ENCODE results near the gene FBN2. TPM values are rescaled to one million over a fixed set of nuclear protein-coding genes. Genes with fewer than 3 reads are reported as not detected.
A peak's percentile ranks its signal among the peaks of the same experiment; 100 is the strongest.

Gene FBN2
- total and polyA plus RNA-seq, 2 of the 4 experiments (the other 2 are of a cell fraction), result 26.7 to 69.0 TPM

GRCh38 chr5:128491291-128491690 lies 46.8 kb downstream of the FBN2 start:
- Histone ChIP-seq H4K91ac (ENCODE audit: insufficient read depth, low read depth, low read length) (no peak overlapping the region), H3K4me1 (ENCODE audit: control insufficient read depth, insufficient read depth, low read length) (peaks cover 6% of the 10 kb centered on the region), H3K36me3 (ENCODE audit: control insufficient read depth, insufficient read depth, low read length) (peaks cover 2% of the 10 kb centered on the region), H4K20me1 (ENCODE audit: insufficient read depth, low read length) (peaks cover 12% of the 10 kb centered on the region; the same call in 1 of the 2 replicates), H3K9ac (ENCODE audit: low read depth, low read length) (no peak overlapping the region), H2BK5ac (ENCODE audit: low read depth, low read length, poor library complexity, severe bottlenecking) (no peak overlapping the region), H3K56ac (ENCODE audit: extremely low read depth, insufficient read depth, low read length) (no peak overlapping the region), H3K27ac (ENCODE audit: insufficient read depth, low read length) (no peak overlapping the region), H3K4me2 (ENCODE audit: low read depth, low read length) (no peak overlapping the region), H3K4ac (ENCODE audit: low read depth, low read length) (no peak overlapping the region), H4K8ac (ENCODE audit: low read depth in 2 of 2, low read length in 2 of 2) (no peak overlapping the region), H2AK5ac (ENCODE audit: low read depth, low read length) (no peak overlapping the region), H3K9me3 (ENCODE audit: control insufficient read depth, insufficient read depth, low read length) (no peaks in the 10 kb centered on the region), H2AK9ac (replicated peaks; ENCODE audit: low read depth, low read length, poor library complexity) (no peak overlapping the region), H3K18ac (ENCODE audit: low read depth, low read length) (no peak overlapping the region), H3K79me1 (ENCODE audit: low read depth in 1 of 2, low read length in 2 of 2) (peaks cover 0 to 19% of the 10 kb centered on the region in 2 experiments; a peak in 3 of 4 replicates), H2BK20ac (ENCODE audit: low read depth, low read length) (no peak overlapping the region), H3K23ac (ENCODE audit: low read depth, low read length) (no peak overlapping the region), H2BK15ac (ENCODE audit: low read depth, low read length) (no peak overlapping the region), H2AFZ (replicated peaks; ENCODE audit: low read length, poor library complexity) (no peak overlapping the region), H4K5ac (ENCODE audit: low read depth, low read length) (no peak overlapping the region), H3K27me3 (ENCODE audit: control insufficient read depth, insufficient read depth, low read length) (no peaks in the 10 kb centered on the region), H3K4me3 (ENCODE audit: insufficient read depth, low read depth, low read length) (no peak overlapping the region), H3K14ac (replicated peaks; ENCODE audit: low read depth, low read length) (0 out of 2 replicates have a peak overlapping the region, but pooled peaks have one; percentile 13), H2BK120ac (ENCODE audit: low read depth, low read length) (no peak overlapping the region), H3K9me1 (ENCODE audit: insufficient read depth, low read length) (peaks cover 3% of the 10 kb centered on the region; the same call in 1 of the 2 replicates)
- BruUV-seq (replicated peaks), result no TSS peak
- dilution Hi-C loops (cut with HindIII; ENCODE audit: low sequenced_read_pairs, unreplicated experiment), result no loop called here
- intact Hi-C loops (cut with micrococcal nuclease), result no loop called here
- in situ Hi-C loops (cut with MboI; ENCODE audit: low sequenced_read_pairs), result loop anchor here (25.0 kb wide), 1 partner anchor 929 kb away; no protein-coding TSS in a partner anchor
- POLR2A ChIA-PET (ENCODE audit: unreplicated experiment), result no interaction called here
- DNase-seq (peak; percentile 23), ATAC-seq (ENCODE audit: low read depth) (peak; percentile 33; the same call in 1 of the 2 replicates)
- no CpG with 5 or more reads among the region's 3 CpGs for WGBS, 2 experiments (ENCODE audit: extremely low coverage in 2 of 2, insufficient read length in 1 of 2)
- TF ChIP-seq CEBPB (IDR thresholded peaks at IDR 0.05; ENCODE audit: low read depth, low read length) (0 out of 2 replicates have a peak, but pooled peaks have one; percentile 5), NFE2L2 (IDR thresholded peaks at IDR 0.05; ENCODE audit: low read depth, low read length) (no peak)
- CTCF ChIA-PET, result no interaction called here
